ENCODE data around the gene MYL9. TPM values are rescaled to one million over a fixed set of nuclear protein-coding genes. Genes with fewer than 3 reads are reported as not detected.
A peak's percentile ranks its signal among the peaks of the same experiment; 100 is the strongest.

Gene MYL9
- total RNA-seq, 4 donors from 2014 or later, result 34.2 to 99.0 (median 58.2) TPM

- peak overlapping the region; percentile 49 to 87 (median 82) for H3K27ac ChIP-seq
- H3K36me3 ChIP-seq, result no peaks in the 10 kb centered on the region
- TF ChIP-seq, protein P1, sequence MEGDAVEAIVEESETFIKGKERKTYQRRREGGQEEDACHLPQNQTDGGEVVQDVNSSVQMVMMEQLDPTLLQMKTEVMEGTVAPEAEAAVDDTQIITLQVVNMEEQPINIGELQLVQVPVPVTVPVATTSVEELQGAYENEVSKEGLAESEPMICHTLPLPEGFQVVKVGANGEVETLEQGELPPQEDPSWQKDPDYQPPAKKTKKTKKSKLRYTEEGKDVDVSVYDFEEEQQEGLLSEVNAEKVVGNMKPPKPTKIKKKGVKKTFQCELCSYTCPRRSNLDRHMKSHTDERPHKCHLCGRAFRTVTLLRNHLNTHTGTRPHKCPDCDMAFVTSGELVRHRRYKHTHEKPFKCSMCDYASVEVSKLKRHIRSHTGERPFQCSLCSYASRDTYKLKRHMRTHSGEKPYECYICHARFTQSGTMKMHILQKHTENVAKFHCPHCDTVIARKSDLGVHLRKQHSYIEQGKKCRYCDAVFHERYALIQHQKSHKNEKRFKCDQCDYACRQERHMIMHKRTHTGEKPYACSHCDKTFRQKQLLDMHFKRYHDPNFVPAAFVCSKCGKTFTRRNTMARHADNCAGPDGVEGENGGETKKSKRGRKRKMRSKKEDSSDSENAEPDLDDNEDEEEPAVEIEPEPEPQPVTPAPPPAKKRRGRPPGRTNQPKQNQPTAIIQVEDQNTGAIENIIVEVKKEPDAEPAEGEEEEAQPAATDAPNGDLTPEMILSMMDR (IDR thresholded peaks at IDR 0.05), result no peak
- TF ChIP-seq POLR2A (IDR thresholded peaks at IDR 0.05), result peak in 1 of 2 donors; percentile 43
- peaks cover 0 to 19% (median 0%) of the 10 kb centered on the region in 4 donors for H3K4me1 ChIP-seq
- DNase-seq, result peak in 2 of 3 donors; percentile 86 to 90
- H3K4me3 ChIP-seq, result peak overlapping the region in 3 of 4 donors; percentile 49 to 60 (median 59)
- no peaks in the 10 kb centered on the region for H3K27me3 ChIP-seq
- H3K9me3 ChIP-seq, result no peaks in the 10 kb centered on the region
These were observed 2.1 kb downstream of the MYL9 start for GRCh38 chr20:36543184-36544133.

DNA sequence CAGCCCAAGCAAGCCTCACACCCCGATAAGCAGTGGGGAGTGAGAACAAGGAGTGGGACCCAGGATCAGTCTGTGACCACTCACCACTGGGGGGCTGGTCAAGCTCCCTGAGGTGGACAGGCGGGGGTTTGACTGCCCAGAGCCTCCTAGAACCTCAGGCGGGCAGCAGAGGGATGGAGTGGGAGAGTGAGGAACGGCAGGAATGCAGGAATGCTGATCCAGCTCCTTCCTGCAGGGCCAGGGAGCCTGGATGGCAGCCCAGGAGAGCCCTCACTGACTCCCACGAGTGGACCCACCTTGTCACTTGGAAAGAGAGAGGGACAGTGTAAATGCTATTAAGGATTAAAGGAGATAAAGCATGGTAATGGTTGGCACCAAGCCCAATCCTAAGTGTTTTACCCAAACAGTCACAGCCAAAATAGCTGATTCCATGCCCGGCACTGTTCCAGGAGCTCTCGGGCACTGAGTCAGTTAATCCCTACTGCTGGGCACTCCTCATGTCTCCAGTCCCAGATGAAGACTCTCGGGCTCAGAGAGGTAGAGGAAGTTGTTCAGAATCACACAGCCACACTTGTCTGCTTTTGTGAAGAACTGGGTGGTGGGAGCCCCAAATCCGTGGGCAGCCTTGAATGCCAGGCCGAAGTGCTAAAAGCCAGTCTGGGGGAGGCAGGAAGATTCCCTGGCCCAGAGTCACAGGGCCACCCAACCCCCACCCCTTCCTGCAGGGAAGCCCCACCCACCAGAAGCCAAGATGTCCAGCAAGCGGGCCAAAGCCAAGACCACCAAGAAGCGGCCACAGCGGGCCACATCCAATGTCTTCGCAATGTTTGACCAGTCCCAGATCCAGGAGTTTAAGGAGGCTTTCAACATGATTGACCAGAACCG lies 3.1 kb downstream of the MYL9 start:
- no peaks in the 10 kb centered on the region for H3K27me3 ChIP-seq
- no peak for TF ChIP-seq POLR2A (IDR thresholded peaks at IDR 0.05)
- TF ChIP-seq, protein P1 (IDR thresholded peaks at IDR 0.05), result no peak
- H3K27ac ChIP-seq, result peak overlapping the region in 3 of 4 donors; percentile 32 to 87 (median 83)
- peaks cover 0 to 19% (median 0%) of the 10 kb centered on the region in 4 donors for H3K4me1 ChIP-seq
- DNase-seq, result no peak
- peak overlapping the region in 1 of 4 donors; percentile 60 for H3K4me3 ChIP-seq
- H3K9me3 ChIP-seq, result no peaks in the 10 kb centered on the region
- H3K36me3 ChIP-seq, result no peaks in the 10 kb centered on the region

GRCh38 chr20:36546111-36546736 lies 4.9 kb downstream of the MYL9 start:
- Histone ChIP-seq H3K9me3 (no peaks in the 10 kb centered on the region), H3K27me3 (no peaks in the 10 kb centered on the region), H3K27ac (no peak overlapping the region), H3K4me3 (no peak overlapping the region), H3K4me1 (peaks cover 0 to 19% (median 0%) of the 10 kb centered on the region in 4 donors), H3K36me3 (no peaks in the 10 kb centered on the region)
- no peak for DNase-seq
- TF ChIP-seq, protein P1 (IDR thresholded peaks at IDR 0.05), result no peak
- TF ChIP-seq POLR2A (IDR thresholded peaks at IDR 0.05), result no peak

- Histone ChIP-seq H3K27me3 (no peaks in the 10 kb centered on the region), H3K4me1 (peaks cover 0 to 18% (median 0%) of the 10 kb centered on the region in 4 donors), H3K4me3 (no peak overlapping the region), H3K9me3 (no peaks in the 10 kb centered on the region), H3K27ac (no peak overlapping the region), H3K36me3 (no peaks in the 10 kb centered on the region)
- no peak for TF ChIP-seq POLR2A (IDR thresholded peaks at IDR 0.05)
- TF ChIP-seq, protein P1 (IDR thresholded peaks at IDR 0.05), result no peak
- no peak for DNase-seq
These were observed 6.1 kb downstream of the MYL9 start for GRCh38 chr20:36547186-36548005.

Measured in Peyer's patch (tissue), 4 donors.